Bronchial smooth muscle cell (primary cell): ENCODE results near the gene SNAP25. TPM values are rescaled to one million over a fixed set of nuclear protein-coding genes. Genes with fewer than 3 reads are reported as not detected.

ENCODE experiments used
- total RNA-seq: library from RNA; depleted of rRNA; stranded (reverse); fragments of >200 nt; gene quantifications from 2 replicates; pipeline ENCODE4 v1.2.1, GENCODE V29; 2014

The SNAP25 gene
- 4.5 and 13.6 TPM in 2 replicates for total RNA-seq

GRCh38 chr20:10218536-10219451 is at the start of gene SNAP25:
Gene SNAP25 (plus strand): TSS chr20:10218830. CDS start chr20:10275492, 56,662 bp downstream.

Other genes with a start within 250 kb of the SNAP25 start
- gene ANKEF1, start 183.8 kb upstream of the SNAP25 start, total RNA-seq: 1.7 and 2.4 TPM in 2 replicates
- 4.7 and 5.0 TPM in 2 replicates for gene MKKS, start 215.4 kb downstream of the SNAP25 start, total RNA-seq
- gene SLX4IP, start 216.5 kb downstream of the SNAP25 start, total RNA-seq: 3.5 and 3.9 TPM in 2 replicates